ENCODE data around the gene TMC3.

GRCh38 chr15:81291916-81292522 is 82.0 kb downstream of the TMC3 start:
- TF ChIP-seq CTCF (IDR thresholded peaks at IDR 0.05; ENCODE audit: low read depth, low read length) (no peak), EZH2phosphoT487 (IDR thresholded peaks at IDR 0.05; ENCODE audit: low read depth) (no peak)
